ENCODE results near the gene GARIN3. TPM values are rescaled to one million over a fixed set of nuclear protein-coding genes. Genes with fewer than 3 reads are reported as not detected.
A peak's percentile ranks its signal among the peaks of the same experiment; 100 is the strongest.

The GARIN3 gene
- total RNA-seq, 1 donor from 2014 or later, result not detected

DNA sequence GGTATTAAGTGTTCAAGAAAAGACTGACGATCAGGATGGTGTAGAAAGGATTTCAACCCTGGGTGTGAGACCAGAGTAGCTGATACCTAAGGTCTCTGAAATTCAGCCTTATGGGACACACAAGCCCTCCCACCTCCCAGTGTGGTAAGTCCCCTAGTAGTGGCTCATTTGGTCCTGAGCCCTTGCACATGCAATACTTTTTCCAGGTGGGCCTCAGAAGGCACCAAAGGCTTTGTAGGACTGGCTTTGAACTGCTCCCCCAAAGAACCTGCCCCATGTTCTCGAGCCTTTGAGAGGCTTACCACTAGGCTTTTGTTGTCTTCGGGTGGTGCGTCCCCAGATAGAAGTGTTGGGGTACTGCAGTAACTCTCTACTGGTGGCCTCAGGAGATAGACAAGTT lies 803 bp downstream of the GARIN3 start:
- Mint-ChIP-seq H3K4me1 (ENCODE audit: unreplicated experiment) (no peaks in the 10 kb centered on the region), H3K27ac (ENCODE audit: unreplicated experiment) (no peak overlapping the region), H3K4me3 (ENCODE audit: unreplicated experiment) (no peak overlapping the region), H3K36me3 (ENCODE audit: unreplicated experiment) (no peaks in the 10 kb centered on the region), H3K9me3 (ENCODE audit: unreplicated experiment) (no peaks in the 10 kb centered on the region), H3K27me3 (ENCODE audit: unreplicated experiment) (peaks cover 32% of the 10 kb centered on the region)
- TF ChIP-seq, protein P1, sequence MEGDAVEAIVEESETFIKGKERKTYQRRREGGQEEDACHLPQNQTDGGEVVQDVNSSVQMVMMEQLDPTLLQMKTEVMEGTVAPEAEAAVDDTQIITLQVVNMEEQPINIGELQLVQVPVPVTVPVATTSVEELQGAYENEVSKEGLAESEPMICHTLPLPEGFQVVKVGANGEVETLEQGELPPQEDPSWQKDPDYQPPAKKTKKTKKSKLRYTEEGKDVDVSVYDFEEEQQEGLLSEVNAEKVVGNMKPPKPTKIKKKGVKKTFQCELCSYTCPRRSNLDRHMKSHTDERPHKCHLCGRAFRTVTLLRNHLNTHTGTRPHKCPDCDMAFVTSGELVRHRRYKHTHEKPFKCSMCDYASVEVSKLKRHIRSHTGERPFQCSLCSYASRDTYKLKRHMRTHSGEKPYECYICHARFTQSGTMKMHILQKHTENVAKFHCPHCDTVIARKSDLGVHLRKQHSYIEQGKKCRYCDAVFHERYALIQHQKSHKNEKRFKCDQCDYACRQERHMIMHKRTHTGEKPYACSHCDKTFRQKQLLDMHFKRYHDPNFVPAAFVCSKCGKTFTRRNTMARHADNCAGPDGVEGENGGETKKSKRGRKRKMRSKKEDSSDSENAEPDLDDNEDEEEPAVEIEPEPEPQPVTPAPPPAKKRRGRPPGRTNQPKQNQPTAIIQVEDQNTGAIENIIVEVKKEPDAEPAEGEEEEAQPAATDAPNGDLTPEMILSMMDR (IDR thresholded peaks at IDR 0.05), result no peak
- DNase-seq (ENCODE audit: extremely low spot score, unreplicated experiment), result no peak

DNA sequence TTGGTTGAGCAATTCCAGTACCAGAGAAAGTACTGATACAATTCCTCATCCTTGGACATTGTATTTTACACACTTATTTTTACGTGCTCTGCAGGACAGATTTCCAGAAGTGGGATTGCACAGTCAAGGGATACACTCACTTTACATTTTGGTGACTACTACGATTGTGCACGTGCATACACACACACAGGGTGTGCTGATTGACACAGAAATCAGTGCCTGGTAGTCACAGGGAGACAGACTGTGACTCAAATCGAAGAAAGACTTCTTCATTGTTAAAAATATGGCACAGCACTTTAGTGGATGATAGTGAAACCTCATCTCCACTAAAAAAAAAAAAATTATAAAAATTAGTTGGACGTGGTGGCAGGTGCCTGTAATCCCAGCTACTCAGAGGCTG lies 1.5 kb downstream of the GARIN3 start:
- Mint-ChIP-seq H3K27ac (ENCODE audit: unreplicated experiment) (no peak overlapping the region), H3K4me3 (ENCODE audit: unreplicated experiment) (no peak overlapping the region), H3K36me3 (ENCODE audit: unreplicated experiment) (no peaks in the 10 kb centered on the region), H3K27me3 (ENCODE audit: unreplicated experiment) (peaks cover 38% of the 10 kb centered on the region), H3K4me1 (ENCODE audit: unreplicated experiment) (no peaks in the 10 kb centered on the region), H3K9me3 (ENCODE audit: unreplicated experiment) (no peaks in the 10 kb centered on the region)
- TF ChIP-seq, protein P1 (IDR thresholded peaks at IDR 0.05), result no peak
- DNase-seq (ENCODE audit: extremely low spot score, unreplicated experiment), result peak; percentile 17

DNA sequence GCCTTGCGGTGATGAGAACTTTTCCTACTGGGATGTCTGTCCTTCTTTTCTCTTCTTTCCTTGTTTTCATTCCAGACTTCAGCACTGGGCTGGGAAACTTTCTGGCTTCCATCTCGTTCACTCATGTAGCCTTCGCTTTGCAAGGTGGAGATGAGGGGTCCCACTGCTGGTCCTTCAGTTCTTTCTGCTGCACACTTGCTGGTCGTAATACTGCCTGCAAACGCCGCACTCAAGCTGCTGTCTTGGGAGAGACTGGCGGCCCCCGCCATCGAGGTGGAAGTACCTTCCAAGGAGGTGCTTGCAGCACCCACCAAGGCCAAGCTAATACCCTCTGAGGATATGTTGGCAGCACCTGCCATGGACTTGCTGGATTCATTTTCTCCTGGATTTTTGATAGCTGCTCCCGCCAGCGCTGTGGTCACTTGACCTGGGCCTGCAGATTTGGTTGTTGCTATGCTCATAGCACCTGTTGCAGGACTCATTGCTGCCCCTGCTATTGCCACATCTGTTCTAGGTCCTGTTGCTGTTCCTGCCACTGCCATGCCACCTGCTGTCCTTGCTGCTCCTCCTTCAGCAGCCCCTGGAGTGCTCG lies 3.0 kb downstream of the GARIN3 start:
- Mint-ChIP-seq H3K27me3 (ENCODE audit: unreplicated experiment) (peaks cover 43% of the 10 kb centered on the region), H3K4me3 (ENCODE audit: unreplicated experiment) (no peak overlapping the region), H3K9me3 (ENCODE audit: unreplicated experiment) (no peaks in the 10 kb centered on the region), H3K36me3 (ENCODE audit: unreplicated experiment) (no peaks in the 10 kb centered on the region), H3K4me1 (ENCODE audit: unreplicated experiment) (no peaks in the 10 kb centered on the region), H3K27ac (ENCODE audit: unreplicated experiment) (no peak overlapping the region)
- TF ChIP-seq, protein P1 (IDR thresholded peaks at IDR 0.05), result no peak
- DNase-seq (ENCODE audit: extremely low spot score, unreplicated experiment), result peak; percentile 76

DNA sequence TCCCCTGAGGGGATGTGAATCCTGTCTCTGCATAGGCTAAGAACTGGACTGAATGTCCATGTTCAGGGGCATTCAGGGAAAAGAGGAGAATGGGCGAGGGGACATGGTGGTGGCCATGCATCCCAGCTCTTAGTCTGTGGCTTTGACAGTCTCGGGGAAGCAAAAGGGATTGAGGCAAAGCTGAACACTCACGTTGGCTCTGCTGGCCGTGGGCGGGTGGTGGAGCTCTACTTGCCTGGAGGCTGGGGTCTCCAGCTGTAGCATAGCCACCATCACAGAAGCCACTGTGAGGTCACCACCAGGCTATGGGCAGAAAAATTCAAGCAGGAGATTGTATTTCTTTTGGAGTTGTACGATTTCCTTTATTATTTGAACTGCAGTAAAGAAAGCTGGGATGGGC lies 4.1 kb downstream of the GARIN3 start:
- no peak overlapping the region for H3K27ac Mint-ChIP-seq (ENCODE audit: unreplicated experiment)
- H3K36me3 Mint-ChIP-seq (ENCODE audit: unreplicated experiment), result no peaks in the 10 kb centered on the region
- H3K9me3 Mint-ChIP-seq (ENCODE audit: unreplicated experiment), result no peaks in the 10 kb centered on the region
- no peak overlapping the region for H3K4me3 Mint-ChIP-seq (ENCODE audit: unreplicated experiment)
- TF ChIP-seq, protein P1 (IDR thresholded peaks at IDR 0.05), result no peak
- no peaks in the 10 kb centered on the region for H3K4me1 Mint-ChIP-seq (ENCODE audit: unreplicated experiment)
- DNase-seq (ENCODE audit: extremely low spot score, unreplicated experiment), result peak; percentile 68
- peaks cover 40% of the 10 kb centered on the region for H3K27me3 Mint-ChIP-seq (ENCODE audit: unreplicated experiment)

DNA sequence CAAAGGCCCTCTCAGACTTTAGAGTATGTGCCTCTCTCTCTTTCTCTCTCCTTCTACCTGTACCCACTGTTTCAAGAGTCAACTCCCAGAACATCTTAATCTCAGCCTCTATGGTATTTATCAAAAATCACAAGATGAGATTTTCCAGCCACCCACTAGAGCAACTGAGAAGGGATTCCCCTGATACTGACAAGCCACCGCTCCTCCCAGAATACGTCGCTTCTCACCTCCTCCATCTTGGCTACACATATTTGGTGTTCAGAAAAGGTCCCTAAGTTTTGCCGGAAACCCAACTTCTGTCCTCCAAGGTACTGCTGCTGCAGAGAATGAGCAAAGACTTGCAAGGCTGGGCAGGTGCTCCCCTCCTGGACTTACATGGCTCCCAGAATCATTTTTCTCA lies 6.1 kb downstream of the GARIN3 start:
- Mint-ChIP-seq H3K27ac (ENCODE audit: unreplicated experiment) (no peak overlapping the region), H3K4me1 (ENCODE audit: unreplicated experiment) (no peaks in the 10 kb centered on the region), H3K27me3 (ENCODE audit: unreplicated experiment) (peaks cover 54% of the 10 kb centered on the region), H3K9me3 (ENCODE audit: unreplicated experiment) (no peaks in the 10 kb centered on the region), H3K36me3 (ENCODE audit: unreplicated experiment) (no peaks in the 10 kb centered on the region), H3K4me3 (ENCODE audit: unreplicated experiment) (no peak overlapping the region)
- peak; percentile 6 for DNase-seq (ENCODE audit: extremely low spot score, unreplicated experiment)
- TF ChIP-seq, protein P1 (IDR thresholded peaks at IDR 0.05), result no peak
